Measurements from ENCODE around the gene KRT86.

Gene KRT86

DNA sequence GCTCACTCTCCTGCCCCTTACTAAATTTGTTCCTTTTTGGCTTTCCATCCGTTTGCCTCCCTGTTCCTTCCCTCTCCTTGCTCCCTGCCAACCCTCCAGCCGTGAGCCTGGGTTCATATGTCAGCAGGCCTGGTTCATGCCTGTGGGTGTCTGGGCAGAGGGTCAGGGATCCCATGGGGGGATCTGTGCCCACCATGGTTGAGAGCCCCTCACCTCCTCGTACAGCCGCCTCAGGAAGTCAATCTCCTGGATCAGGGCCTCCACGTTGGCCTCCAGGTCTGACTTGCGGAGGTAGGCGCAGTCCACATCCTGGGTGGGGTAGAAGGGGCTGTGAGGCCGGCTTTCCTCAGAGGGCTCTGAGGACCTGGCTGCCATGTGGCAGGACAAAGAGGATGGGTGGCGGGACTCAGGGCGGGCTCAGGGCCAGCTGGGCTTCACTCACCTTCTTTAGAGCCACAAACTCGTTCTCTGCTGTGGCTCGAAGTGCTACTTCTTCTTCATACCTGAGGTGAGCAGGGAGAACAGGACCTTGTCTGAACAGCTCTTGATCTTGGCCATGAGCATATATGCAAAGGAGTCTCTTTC is 43.1 kb downstream of the KRT86 start:
- DNase-seq, result no peak

DNA sequence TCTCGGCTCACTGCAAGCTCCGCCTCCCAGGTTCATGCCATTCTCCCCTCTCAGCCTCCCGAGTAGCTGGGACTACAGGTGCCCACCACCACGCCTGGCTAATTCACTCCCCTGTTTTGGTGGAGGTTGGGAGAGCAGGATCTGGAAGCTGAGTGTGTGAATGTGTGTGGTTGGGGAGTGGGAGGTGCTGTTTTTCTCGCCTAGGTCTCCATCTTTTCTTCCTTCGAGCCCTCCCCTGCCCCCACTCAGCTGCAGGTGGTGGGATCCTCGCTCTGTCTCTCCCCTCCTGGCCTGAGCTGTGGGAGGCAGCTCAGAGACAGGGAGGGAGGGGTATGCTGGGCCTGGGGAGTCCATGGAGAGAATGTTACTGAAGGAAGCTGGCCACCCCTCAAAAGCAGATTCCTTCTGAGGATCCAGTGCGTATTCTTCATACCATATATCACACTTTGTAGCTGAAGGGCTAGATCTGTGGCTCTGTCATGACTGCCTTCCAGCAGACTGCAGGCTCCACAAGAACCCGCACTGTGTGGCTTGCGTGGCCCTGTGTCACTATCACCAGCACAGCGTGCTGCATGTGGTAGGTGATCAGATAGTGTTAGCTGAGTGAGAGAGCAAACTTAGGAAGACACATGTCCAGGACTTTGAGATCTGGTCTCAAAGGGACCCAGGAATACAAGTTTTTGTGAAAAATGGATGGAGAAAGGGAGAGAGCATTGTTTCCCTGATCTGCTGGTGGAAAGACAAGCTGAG is 44.0 kb downstream of the KRT86 start:
- no peak for DNase-seq

DNA sequence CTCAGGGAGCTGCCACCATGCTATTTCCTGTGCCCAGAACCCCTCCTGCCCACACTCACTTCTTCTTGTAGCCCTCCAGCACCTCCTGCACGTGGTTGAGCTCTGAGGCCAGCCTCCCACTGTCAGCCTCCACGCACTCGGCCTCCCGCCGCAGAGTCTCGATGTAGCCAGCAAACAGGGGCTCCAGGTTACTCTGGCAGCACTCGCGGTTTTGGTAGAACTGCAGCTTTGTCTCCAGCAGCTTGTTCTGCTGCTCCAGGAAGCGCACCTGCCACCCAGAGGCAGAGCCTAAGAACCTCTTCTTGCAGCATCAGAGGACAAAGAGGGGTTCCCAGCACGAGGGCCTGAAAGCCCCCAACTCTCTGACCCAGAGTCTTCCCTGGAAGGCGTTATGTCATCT is 44.7 kb downstream of the KRT86 start:
- DNase-seq, result no peak

DNA sequence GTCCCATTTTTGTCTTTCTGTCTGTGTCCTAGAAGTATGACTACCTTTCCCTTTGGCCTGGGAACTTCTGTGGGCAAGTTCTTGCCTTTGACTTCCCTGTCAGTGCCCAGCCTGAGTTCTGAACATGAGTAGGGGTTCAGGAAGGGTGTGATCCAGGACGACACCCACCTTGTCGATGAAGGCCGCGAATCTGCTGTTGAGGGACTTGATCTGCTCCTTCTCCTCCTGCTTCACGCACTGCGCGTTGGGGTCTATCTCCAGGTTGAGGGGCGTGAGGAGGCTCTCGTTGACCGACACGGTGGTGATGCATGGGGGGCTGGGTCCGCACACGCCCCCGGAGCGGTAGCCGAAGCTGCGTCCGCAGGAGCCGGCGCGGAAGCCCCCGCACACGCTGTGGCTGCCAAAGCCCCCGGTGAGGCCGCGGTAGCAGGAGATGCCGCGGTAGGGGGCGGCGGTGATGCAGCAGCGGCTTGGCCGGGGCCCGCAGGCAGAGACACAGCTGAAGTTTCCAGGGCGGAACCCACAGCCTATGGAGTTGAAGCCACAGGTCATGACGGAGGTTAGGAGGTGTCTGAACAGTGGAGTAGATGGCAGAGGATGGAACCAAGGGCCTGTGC is 46.4 kb downstream of the KRT86 start, which contains the start of gene KRT83:
KRT83 (minus strand) TSS at position 615 of the 617 bp plus-strand sequence; CDS start at position 552, 63 bp downstream.
- DNase-seq, result no peak

DNA sequence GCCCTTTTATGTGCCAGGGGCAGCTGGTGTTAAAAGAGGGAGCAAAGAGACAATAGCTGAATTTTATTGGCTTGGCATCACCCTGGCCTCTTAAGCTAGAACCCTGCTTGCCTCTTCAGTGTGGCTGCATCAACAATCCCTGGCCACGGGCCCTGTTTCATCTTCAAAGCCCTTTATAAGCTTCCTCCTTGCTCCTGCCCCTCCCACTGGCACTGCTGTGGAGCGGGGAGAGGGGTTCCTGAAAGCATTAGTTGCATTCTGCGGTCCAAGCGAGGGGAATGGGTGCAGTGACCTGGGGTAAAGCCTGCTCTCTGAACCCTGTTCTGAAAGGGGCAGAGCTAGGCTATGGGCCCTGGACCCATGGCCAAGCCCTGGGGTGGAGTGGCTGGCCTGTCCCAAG is 47.0 kb downstream of the KRT86 start:
- DNase-seq, result no peak

DNA sequence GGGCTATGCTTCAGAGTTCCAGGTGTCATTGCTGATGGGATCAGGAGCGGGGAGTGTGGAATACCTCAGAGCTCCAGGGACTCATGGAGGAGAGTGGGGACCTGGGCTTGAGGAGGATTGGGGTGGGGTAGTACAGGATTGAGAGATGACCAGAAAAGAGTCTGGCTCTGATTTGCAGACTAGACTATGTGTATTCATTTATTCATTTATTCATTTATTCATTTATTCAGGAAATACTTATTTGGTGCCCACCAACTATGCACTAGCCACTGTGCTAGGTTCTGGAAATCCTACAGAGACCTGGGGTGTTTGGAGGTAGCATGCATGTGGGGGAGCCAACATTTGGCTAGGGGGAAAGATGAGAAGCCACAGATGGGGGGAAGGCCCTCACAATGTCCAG is 47.6 kb downstream of the KRT86 start:
- no peak for DNase-seq

DNA sequence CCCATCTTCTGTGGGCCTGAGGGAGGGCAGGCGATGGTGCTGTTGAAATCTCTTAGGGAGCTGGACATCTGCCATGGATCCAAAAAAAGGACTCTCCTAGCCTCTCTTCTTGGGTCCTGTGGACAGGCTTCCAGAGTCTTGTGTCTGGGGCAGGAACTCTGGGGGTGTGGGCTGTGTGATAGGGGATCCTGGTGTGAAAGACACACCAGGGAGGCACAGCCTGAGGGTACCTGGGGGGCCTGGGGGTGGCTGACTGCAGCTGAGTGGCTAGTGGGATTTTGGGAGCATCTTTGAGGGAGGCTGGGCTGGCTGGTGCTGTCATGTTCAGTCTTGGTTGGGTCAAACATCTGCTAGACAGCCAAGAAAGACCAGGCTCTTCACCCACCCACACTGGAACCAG is 48.6 kb downstream of the KRT86 start:
- DNase-seq, result no peak

DNA sequence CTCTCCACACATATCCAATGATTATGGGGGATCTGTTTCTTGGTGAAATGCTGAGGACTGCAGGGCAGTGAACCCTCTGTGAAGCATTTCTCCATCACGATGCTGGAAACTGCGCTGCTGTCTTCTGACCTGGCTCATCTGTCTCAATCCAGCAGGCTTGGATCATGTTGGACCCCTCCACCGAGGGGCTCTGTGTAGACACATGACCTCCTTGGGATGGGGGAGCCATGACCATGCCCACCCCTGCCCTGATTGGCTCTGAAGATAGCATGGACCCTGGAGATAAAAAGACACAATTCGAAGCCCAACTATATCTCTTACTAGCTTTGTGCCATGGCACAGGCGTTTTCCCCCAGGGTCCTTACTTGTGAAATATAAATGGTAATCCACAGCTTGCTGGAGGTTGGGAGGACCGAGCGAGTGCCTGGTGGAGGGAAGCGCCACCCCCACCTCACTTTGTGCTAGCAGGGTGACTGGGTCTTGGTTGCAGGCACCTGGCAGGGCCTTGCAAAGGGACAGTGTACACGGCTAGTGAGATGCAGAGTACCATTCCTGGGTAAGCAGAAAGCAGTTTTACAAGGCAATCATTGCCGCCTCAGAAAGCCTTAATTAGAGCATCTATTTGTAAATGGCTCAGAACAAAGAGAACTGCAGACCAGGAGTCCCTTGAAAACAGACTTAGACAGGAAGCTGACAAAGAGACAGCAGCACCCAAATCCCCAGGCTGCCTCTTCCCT is 49.1 kb downstream of the KRT86 start:
- DNase-seq, result no peak

DNA sequence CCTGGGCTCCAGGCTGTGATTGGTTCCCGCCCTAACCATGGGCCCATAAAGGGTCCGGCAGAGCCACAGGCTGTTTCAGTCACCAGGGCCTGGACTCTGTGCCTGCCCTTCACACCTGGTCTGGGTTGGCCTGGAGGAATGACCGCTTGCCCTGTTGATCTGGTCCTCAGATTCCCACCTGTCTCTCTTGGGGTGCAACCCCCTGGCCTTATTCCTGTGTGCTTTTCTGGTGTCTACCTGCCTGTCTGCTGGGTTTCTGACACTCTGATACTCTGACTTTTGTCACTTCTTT is 49.7 kb downstream of the KRT86 start:
- no peak for DNase-seq

DNA sequence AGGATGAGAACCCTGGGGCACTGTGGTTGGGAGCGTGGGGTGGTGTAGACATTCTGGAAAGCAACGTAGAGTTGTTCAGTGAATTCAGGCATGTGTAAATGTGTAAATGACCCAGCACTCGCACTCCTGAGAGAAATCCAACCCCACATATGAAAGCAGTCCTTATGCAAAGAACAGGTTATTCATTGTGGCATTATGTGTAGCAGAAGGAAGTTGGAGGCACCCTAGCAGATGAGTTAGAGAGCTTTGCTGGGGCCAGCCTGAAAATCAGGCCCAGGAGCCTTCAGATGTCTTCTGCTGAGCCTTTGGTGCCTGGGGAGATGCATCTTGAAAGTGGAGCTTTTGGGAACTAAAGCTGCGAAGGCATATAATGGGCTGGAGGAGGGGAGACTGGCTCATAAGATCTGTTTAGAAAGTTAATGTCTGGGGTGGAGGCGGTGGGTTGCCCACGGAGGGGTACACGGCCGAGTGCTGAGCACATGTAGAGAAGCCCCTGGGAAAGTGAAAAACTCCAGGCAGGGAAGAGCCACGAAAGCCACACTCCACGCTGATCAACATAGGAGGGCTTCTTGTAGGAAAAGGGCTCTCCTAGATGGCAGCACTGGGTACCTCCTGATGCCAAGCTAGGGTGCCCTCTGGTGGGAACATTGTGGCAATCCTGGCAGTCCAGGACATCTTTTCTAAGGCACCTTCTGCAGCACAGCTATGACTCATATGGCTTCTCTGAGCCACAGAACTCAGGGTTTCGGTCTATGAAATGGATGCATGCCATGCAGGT is 52.8 kb downstream of the KRT86 start:
- DNase-seq, result peak; percentile 85

DNA sequence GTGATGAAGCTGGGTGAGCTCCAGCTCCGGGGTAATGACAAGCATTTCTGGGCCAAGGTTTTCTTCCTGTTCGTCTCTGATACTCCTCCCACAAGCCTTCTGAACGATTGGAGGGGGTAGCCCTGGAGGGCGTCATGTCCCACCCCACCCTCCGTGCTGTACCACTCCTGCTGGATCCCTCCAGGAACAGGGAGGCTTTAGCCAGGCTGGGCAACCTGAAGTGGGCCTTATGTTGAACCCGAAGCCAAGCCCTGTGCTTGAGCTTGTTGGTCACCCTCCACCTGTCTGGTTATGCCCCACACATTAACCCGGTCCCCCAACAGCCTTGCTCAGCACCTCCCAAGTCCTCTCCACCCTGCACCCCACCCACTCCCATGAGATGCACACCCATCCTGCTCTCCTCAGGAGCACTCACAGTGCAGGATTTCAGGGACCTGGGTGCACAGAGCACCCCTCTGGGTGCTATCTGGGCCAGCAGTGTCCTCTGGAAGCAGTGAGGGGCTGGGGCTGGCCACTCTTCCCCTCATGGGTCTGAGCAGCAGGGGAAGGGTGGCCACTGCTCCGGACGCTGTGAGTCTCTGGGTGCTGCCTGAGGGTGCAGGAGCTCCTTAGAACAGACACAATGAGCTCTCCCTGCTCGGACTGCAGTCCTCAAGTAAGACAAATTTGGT is 53.5 kb downstream of the KRT86 start:
- DNase-seq, result no peak

DNA sequence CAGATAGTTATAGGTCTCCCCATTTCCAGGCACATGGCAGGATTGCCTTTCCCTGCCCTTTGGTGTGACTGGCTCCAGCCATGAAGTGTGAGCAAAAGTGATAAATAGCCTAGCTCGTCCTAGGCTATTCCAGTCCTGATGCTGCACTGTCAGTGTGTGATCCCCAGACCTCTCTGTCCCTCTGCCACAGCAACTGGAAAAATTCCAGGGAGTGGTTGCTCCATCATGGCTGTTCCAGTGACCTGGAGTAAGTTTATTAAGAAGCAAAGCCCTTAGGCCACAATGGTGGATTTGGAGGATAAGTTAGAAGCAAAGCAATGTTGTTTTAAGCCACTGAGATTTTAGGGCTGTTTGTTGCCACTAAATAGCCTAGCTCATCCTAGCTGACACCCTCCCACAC is 56.6 kb downstream of the KRT86 start:
- no peak for DNase-seq

DNA sequence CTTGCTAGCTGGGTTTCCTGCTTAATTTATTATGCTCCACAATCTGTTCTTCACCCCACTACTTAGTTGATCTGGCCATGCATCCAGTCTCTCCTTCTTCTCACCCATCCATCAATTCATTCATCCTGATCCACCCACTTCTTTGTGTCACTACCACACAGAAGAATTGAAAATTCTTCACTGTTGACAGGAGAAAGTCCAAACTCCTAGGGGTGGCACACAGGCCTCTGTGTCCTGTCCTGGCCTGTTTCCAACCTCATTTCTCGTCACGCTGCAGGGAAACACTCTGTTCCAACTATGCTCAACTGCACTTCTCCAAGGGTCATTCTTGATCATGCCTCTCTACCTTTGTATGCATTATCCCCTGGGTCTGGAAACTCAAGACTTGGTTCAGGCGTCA is 57.4 kb downstream of the KRT86 start:
- no peak for DNase-seq

DNA sequence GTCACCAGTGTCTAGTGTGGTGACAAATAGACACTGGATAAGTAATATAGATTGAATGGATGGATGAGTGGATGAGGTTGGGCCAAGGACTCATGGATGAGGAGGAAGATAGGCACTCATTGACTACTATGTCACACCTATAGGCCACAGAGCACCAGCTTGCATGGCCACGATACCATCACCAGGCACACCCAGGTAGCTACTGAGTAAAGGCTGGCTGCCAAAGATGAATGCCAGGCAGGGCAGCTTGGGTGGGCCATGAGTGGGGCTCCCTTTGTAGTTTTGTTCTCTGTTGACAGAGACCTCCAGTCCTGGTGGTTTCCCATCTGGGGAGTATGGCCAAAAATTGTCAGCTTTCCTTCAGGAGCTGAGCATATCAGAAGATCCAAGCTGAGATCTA is 57.9 kb downstream of the KRT86 start:
- no peak for DNase-seq

DNA sequence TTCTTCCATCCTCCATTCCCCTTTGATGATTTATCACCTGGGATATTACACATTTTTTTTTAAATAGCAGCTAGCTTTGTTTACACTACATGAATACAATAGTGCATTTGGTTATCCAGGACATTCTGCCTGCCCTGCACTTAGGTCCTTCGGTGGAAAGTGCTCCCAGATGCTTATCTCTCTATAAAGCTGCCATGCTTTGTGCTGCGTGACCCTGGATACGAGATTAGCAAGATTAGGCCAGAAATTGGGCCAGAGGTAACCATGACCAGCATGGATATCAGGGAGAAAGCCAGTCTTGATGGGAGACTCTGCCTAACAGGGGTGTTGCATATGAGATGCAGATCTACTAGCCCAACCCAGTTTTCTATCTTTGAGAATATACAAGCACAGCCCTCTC is 58.9 kb downstream of the KRT86 start:
- DNase-seq, result no peak

DNA sequence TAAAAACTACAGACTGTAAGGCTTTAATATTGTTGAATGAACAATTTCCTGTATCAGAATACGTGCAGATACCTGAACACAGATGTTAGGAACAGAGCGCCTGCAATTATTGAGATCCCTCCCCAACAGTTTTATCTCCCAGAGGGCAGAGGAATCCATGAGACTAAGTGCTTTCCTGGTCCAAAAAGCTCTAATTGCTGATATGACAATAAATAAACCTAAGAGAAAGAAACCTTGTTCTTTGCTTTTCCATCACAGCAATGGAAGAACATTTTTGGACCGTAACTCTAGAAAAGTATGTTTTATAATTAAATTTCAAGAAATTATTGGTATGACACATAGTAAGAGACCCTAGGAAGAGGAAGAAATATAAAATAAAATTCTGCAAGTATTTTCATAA is 59.7 kb downstream of the KRT86 start:
- no peak for DNase-seq

DNA sequence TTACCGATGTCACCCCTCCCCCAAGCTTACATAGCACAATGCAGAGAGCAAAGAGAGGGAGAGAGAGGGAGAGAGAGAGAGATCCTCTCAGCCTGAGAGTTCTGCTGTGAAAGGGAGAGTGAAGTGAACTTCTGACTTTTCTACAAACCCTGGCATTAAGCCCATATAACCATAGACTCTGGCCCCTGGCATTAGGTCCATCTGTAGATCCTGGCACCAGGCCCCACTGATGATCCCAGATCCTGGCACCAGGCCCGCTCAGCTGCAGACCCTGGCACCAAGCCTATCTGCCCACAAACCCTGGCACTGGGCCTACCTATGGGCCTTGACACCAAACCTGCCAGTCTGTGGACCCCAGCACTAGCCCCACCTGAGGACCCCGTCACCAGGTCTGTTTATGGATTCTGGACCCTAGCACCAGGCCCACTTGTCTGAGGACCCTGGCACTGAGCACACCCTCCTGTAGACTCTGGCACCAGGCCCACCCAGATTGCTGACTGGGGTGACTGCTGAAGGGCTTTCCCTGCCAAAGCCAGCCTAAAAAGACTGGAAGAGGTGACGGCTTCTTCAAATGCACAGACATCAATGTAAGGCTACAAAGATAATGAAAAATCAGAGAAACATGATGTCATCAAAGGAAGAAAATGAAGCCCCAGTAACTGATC is 61.3 kb downstream of the KRT86 start:
- DNase-seq, result no peak

DNA sequence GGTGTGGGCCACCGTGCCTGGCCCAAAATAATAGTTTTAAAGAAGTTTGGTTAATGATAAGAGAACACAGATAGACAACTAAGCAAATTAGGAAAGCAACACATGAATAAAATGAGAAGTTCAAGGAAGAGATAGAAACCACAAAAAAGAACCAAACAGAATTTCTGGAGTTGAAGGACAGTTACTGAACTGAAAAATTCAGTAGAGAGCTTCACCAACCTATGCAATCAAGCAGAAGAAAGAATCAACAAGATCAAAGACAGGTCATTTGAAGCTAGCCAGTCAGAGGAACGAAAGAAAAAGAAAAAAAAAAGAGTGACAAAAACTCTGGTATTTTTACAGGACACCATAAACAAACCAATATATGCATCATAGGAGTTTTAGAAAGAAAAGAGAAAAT is 62.2 kb downstream of the KRT86 start:
- no peak for DNase-seq

DNA sequence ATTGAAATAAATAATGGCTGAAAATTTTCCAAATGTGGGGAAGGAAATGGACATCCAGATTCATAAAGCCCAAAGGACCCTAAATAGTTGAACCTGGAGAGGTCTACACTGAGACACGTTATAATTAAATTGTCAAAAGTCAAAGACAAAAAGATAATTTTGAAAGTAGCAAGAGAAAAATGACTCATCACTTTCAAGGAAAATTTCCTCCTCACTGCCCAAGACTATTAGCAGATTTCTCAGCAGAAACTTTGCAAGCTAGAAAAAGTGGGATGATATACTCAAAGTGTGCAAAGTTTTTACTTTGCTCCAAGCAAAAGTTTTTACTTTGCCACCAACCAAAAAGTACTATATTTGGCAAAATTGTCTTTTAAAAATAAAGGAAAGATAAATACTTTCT is 62.6 kb downstream of the KRT86 start:
- no peak for DNase-seq

DNA sequence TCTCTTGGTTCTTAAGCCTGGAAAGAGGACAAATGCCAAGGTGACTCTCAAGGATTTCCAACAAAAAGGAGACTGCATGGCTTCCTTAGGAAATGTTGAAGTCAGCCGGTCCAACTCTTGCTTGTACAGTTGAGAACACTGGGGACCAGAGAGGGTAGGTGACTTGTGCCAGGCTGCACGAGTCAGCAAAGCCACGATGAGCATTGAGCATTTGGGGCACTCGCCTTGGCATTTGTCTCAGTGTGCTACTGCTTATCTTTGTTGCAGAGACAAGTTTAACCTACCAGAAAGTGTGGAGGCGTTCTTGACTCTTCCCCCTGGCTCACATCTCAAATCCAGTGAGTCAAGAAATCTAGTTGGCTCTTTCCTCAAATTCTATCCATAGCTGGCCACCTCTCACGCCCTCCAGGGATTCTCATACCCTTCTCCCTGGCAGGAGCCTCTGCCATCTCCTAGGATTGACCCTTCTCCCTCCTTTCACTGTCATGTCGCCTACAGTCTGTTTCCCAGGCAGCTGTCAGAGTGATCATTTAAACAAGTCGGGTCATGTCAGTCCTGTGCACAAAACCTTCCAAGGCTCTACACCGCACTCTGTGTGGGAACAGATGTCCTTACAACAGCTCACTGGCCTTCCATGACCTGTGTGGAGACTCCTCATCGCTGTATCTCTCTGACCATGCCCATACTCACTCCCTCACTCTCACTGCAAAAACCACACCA is 64.0 kb downstream of the KRT86 start:
- DNase-seq, result no peak

DNA sequence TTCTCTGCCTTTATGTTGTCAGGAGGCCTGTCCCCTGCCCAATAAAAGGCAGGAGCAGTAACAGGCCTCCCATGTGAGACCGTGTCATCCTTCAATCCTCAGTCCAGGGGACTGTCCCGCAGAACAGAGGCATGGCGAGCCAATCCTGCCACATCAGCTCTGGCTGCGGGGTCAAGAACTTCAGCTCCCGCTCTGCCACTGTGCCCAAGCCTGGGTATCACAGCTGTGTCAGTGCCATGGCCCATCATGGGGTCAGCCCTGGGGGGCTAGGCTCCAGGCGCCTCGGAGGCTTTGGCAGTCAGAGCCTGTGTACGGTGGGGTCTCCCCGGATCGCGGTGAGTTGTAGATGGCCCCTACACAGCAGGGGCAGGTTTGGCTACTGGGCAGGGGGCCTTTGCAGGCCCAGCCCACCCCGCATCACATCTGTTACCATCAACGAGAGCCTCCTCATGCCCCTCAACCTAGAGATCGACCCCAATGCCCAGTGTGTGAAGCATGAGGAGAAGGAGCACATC is 66.7 kb downstream of the KRT86 start:
- DNase-seq, result no peak
